H1 (cell line): ENCODE data around the gene VPS35L. TPM values are rescaled to one million over a fixed set of nuclear protein-coding genes. Genes with fewer than 3 reads are reported as not detected.

Experiments used
- CTCF ChIA-PET: fragments of 300-600 bp; sonication (Branson Sonifier 250); formaldehyde crosslinking; loops from one replicate; lab custom pipeline; 2021; ENCODE audit not compliant: partially characterized antibody; lab: Charles Lee
- POLR2A ChIA-PET: fragments of 300-600 bp; sonication (Branson Sonifier 250); formaldehyde crosslinking; loops from one replicate; lab custom pipeline; 2021; ENCODE audit warnings: inconsistent platforms; ENCODE audit not compliant: partially characterized antibody; lab: Charles Lee
- DNase-seq, 2 experiments: peaks; one replicate each; pipeline versions ENCODE4 v3.0.0 to v3.0.0-alpha.2; 2010 to 2022; ENCODE audit warnings: low spot score in 2 of 2, low read depth in 1 of 2, mixed read lengths in 1 of 2
- FAIRE-seq: peaks from 2 replicates; lab custom pipeline; 2011; peaks lifted over from hg19 to GRCh38; lab: Jason Lieb, UNC
- H2AFZ ChIP-seq: 2 replicates; pipeline ENCODE4 v1.8.1; 2012; ENCODE audit warnings: low read length, inconsistent platforms
- H2AK5ac ChIP-seq: 2 replicates; pipeline ENCODE4 v1.6.1; 2013; ENCODE audit warnings: low read depth, low read length
- H2BK120ac ChIP-seq: replicated peaks from 2 replicates; pipeline ENCODE3; 2013; ENCODE audit warnings: low read depth, low read length, inconsistent platforms
- H2BK12ac ChIP-seq: 2 replicates; pipeline ENCODE4 v1.6.1; 2013; ENCODE audit warnings: low read depth, low read length
- H2BK15ac ChIP-seq: 2 replicates; pipeline ENCODE4 v1.6.1; 2013; ENCODE audit warnings: low read length
- H2BK20ac ChIP-seq: 2 replicates; pipeline ENCODE4 v1.6.1; 2013; ENCODE audit warnings: low read length
- H2BK5ac ChIP-seq: 2 replicates; pipeline ENCODE4 v1.6.1; 2013; ENCODE audit warnings: low read depth, low read length
- H3K14ac ChIP-seq: 2 replicates; pipeline ENCODE4 v1.6.1; 2013; ENCODE audit warnings: inconsistent platforms; ENCODE audit not compliant: insufficient read length
- H3K18ac ChIP-seq: 2 replicates; pipeline ENCODE4 v1.6.1; 2013; ENCODE audit warnings: low read length; ENCODE audit errors: extremely low read depth
- H3K23ac ChIP-seq: 2 replicates; pipeline ENCODE4 v1.6.1; 2013; ENCODE audit warnings: inconsistent platforms; ENCODE audit not compliant: insufficient read length
- H3K23me2 ChIP-seq: 2 replicates; pipeline ENCODE4 v1.6.1; 2013; ENCODE audit warnings: low read depth, low read length
- H3K27ac ChIP-seq: 2 replicates; pipeline ENCODE4 v1.6.1; 2011; ENCODE audit warnings: low read depth, low read length, inconsistent platforms
- H3K27me3 ChIP-seq, 4 experiments: replicated peaks in 1 of 4; 1 replicate in 1 of 4; 2 replicates in 3 of 4; pipeline versions ENCODE4 v1.6.1 to v1.8.1; 2011 to 2013; ENCODE audit warnings: low read length in 3 of 4, mild to moderate bottlenecking in 3 of 4, inconsistent platforms in 2 of 4, mixed read lengths in 2 of 4, moderate library complexity in 1 of 4; ENCODE audit not compliant: control insufficient read depth in 3 of 4, insufficient read depth in 3 of 4; ENCODE audit errors: extremely low read depth in 1 of 4
- H3K36me3 ChIP-seq, 4 experiments: 2 replicates each; pipeline versions ENCODE4 v1.6.1 to v1.8.1; 2011 to 2013; ENCODE audit warnings: mild to moderate bottlenecking in 4 of 4, low read length in 3 of 4, moderate library complexity in 2 of 4, control low read depth in 1 of 4, inconsistent platforms in 1 of 4; ENCODE audit not compliant: insufficient read depth in 4 of 4, control insufficient read depth in 2 of 4
- H3K4ac ChIP-seq: replicated peaks from 2 replicates; pipeline ENCODE3; 2013; ENCODE audit warnings: low read length, low read depth, mixed read lengths, inconsistent platforms; ENCODE audit not compliant: insufficient read length
- H3K4me1 ChIP-seq, 4 experiments: replicated peaks in 1 of 4; 1 replicate in 1 of 4; 2 replicates in 3 of 4; pipeline versions ENCODE4 v1.6.1 to v1.8.1; 2011 to 2013; ENCODE audit warnings: low read length in 3 of 4, inconsistent platforms in 2 of 4, mixed read lengths in 1 of 4; ENCODE audit not compliant: insufficient read depth in 4 of 4, control insufficient read depth in 3 of 4
- H3K4me2 ChIP-seq, 2 experiments: 2 replicates each; pipeline versions ENCODE4 v1.6.1 to v1.8.1; 2011 to 2013; ENCODE audit warnings: low read depth in 2 of 2, low read length in 2 of 2, control low read depth in 1 of 2, inconsistent platforms in 1 of 2, mild to moderate bottlenecking in 1 of 2; ENCODE audit not compliant: insufficient read depth in 1 of 2
- H3K4me3 ChIP-seq, 4 experiments: fragments of 200-600, 300-600 bp in 1 of 4; sonication (generic), shearing (Covaris generic), sonication (Bioruptor Twin) in 1 of 4; 2 replicates each; pipeline versions ENCODE4 v1.5.1 to v1.8.1; 2011 to 2016; ENCODE audit warnings: low read length in 4 of 4, low read depth in 3 of 4, control low read depth in 2 of 4, inconsistent platforms in 2 of 4, mild to moderate bottlenecking in 2 of 4, mixed read lengths in 1 of 4, moderate library complexity in 1 of 4; ENCODE audit not compliant: insufficient read depth in 2 of 4; ENCODE audit errors: extremely low read depth in 1 of 4
- H3K56ac ChIP-seq: replicated peaks from 2 replicates; pipeline ENCODE3; 2013; ENCODE audit warnings: low read depth, mild to moderate bottlenecking, mixed read lengths, low read length, inconsistent platforms; ENCODE audit not compliant: insufficient read length
- H3K79me1 ChIP-seq: 2 replicates; pipeline ENCODE4 v1.6.1; 2013; ENCODE audit warnings: low read depth, low read length, control low read depth
- H3K79me2 ChIP-seq, 2 experiments: 2 replicates each; pipeline versions ENCODE4 v1.6.1 to v1.8.1; 2012 to 2013; ENCODE audit warnings: low read length in 2 of 2, mild to moderate bottlenecking in 2 of 2, inconsistent platforms in 1 of 2; ENCODE audit not compliant: insufficient read depth in 2 of 2, control insufficient read depth in 1 of 2
- H3K9ac ChIP-seq, 4 experiments: replicated peaks in 1 of 4; 1 replicate in 1 of 4; 2 replicates in 3 of 4; pipeline versions ENCODE4 v1.6.1 to v1.8.1; 2011 to 2013; ENCODE audit warnings: low read depth in 3 of 4, low read length in 3 of 4, control low read depth in 2 of 4, mild to moderate bottlenecking in 2 of 4, moderate library complexity in 2 of 4, inconsistent platforms in 1 of 4; ENCODE audit errors: extremely low read depth in 1 of 4
- H3K9me3 ChIP-seq, 2 experiments: 2 replicates each; pipeline versions ENCODE4 v1.6.1 to v1.8.1; 2012 to 2013; ENCODE audit warnings: mild to moderate bottlenecking in 2 of 2, moderate library complexity in 2 of 2, control low read depth in 1 of 2, inconsistent platforms in 1 of 2, low read depth in 1 of 2, low read length in 1 of 2, mixed read lengths in 1 of 2; ENCODE audit not compliant: insufficient read depth in 2 of 2
- H4K20me1 ChIP-seq, 2 experiments: replicated peaks in 1 of 2; 2 replicates each; pipeline versions ENCODE3 to v1.8.1; 2011 to 2013; ENCODE audit warnings: inconsistent platforms in 2 of 2, low read length in 2 of 2, mild to moderate bottlenecking in 1 of 2; ENCODE audit not compliant: insufficient read depth in 2 of 2, control insufficient read depth in 1 of 2
- H4K5ac ChIP-seq: 2 replicates; pipeline ENCODE4 v1.6.1; 2013; ENCODE audit warnings: low read length, low read depth, mixed read lengths, inconsistent platforms; ENCODE audit not compliant: insufficient read length
- H4K8ac ChIP-seq: 2 replicates; pipeline ENCODE4 v1.8.0; 2013; ENCODE audit warnings: mild to moderate bottlenecking, moderate library complexity, low read length, inconsistent platforms; ENCODE audit not compliant: insufficient read depth; ENCODE audit errors: extremely low read depth
- H4K91ac ChIP-seq: replicated peaks from 2 replicates; pipeline ENCODE3; 2013; ENCODE audit warnings: low read length, mixed read lengths, inconsistent platforms; ENCODE audit not compliant: insufficient read length
- BRCA1 ChIP-seq: IDR thresholded peaks from 2 replicates; pipeline ENCODE4 v1.6.1; 2012; ENCODE audit warnings: low read depth, low read length, improper control_type of control experiment
- FOSL1 ChIP-seq: IDR thresholded peaks from 2 replicates; pipeline ENCODE4 v1.6.1; 2011; ENCODE audit warnings: mild to moderate bottlenecking, low read depth, low read length, moderate library complexity; ENCODE audit not compliant: insufficient read depth
- GTF2F1 ChIP-seq: IDR thresholded peaks from 2 replicates; pipeline ENCODE4 v1.6.1; 2012; ENCODE audit warnings: low read depth, low read length, improper control_type of control experiment, borderline replicate concordance
- JUN ChIP-seq: IDR thresholded peaks from 2 replicates; pipeline ENCODE4 v1.6.1; 2011; ENCODE audit warnings: low read depth, mild to moderate bottlenecking, improper control_type of control experiment, low read length
- JUND ChIP-seq: IDR thresholded peaks from 2 replicates; pipeline ENCODE4 v1.6.1; 2011; ENCODE audit warnings: mild to moderate bottlenecking, improper control_type of control experiment, low read length
- MAFK ChIP-seq: IDR thresholded peaks from 2 replicates; pipeline ENCODE4 v1.6.1; 2012; ENCODE audit warnings: low read depth, mild to moderate bottlenecking, improper control_type of control experiment, low read length
- NRF1 ChIP-seq: IDR thresholded peaks from 2 replicates; pipeline ENCODE4 v1.6.1; 2011; ENCODE audit warnings: mild to moderate bottlenecking, low read depth, low read length, improper control_type of control experiment
- PHF8 ChIP-seq: fragments of 200-600 bp; sonication (generic); conservative IDR thresholded peaks from 2 replicates; pipeline ENCODE4 v1.7.1; 2012; ENCODE audit warnings: low read depth, mild to moderate bottlenecking, inconsistent platforms, low read length, moderate library complexity
- RBBP5 ChIP-seq: IDR thresholded peaks from 2 replicates; pipeline ENCODE4 v1.7.1; 2012; ENCODE audit warnings: low read depth, mild to moderate bottlenecking, inconsistent platforms, low read length, moderate library complexity, borderline replicate concordance
- SP4 ChIP-seq: IDR thresholded peaks from 2 replicates; pipeline ENCODE4 v1.6.1; 2012; ENCODE audit warnings: low read length, inconsistent platforms
- SUZ12 ChIP-seq: fragments of 200-600 bp; sonication (generic); IDR thresholded peaks from 2 replicates; pipeline ENCODE4 v1.6.1; 2012; ENCODE audit warnings: mild to moderate bottlenecking, inconsistent platforms, low read length, moderate library complexity, mixed read lengths
- TAF7 ChIP-seq: optimal IDR thresholded peaks from 2 replicates; pipeline ENCODE3; 2011; ENCODE audit warnings: low read depth, mild to moderate bottlenecking, inconsistent platforms, low read length, moderate library complexity, borderline replicate concordance
- YY1 ChIP-seq: IDR thresholded peaks from 2 replicates; pipeline ENCODE4 v1.6.1; 2011; ENCODE audit warnings: low read depth, mild to moderate bottlenecking, low read length
- WGBS, 2 experiments: shearing (Covaris generic) in 1 of 2; methylation state at CpG; one replicate each; pipeline versions ENCODE4 v1.1.6 to v1.1.7; 2013 to 2015; ENCODE audit warnings: low lambda C conversion rate in 2 of 2, mixed read lengths in 2 of 2, inconsistent platforms in 1 of 2, low coverage in 1 of 2, missing lambda C conversion rate in 1 of 2; ENCODE audit not compliant: insufficient replicate concordance in 2 of 2, insufficient coverage in 1 of 2, insufficient read length in 1 of 2; ENCODE audit errors: extremely low coverage in 1 of 2, missing lambda C conversion rate in 1 of 2; 5-methylcytosine and 5-hydroxymethylcytosine counted together
- polyA plus RNA-seq, 7 experiments: library from polyadenylated mRNA; depleted of rRNA in 3 of 7; stranded (reverse) in 5 of 7; unstranded in 2 of 7; fragments of >200 nt in 5 of 7; fragments of 200-250 nt in 2 of 7; gene quantifications; 1 replicate in 5 of 7; 2 replicates in 1 of 7; 4 replicates in 1 of 7; pipeline versions ENCODE4 v1.2.1 to v1.2.3, GENCODE V29; 2011 to 2013; ENCODE audit warnings: missing spikeins in 2 of 7, mixed read lengths in 2 of 7
- total RNA-seq: library from RNA; stranded (reverse); fragmentation: NEBNext Ultra II Directional; extraction: Animal tissue kit (Norgen Biotek cat#: 25700); gene quantifications from 2 replicates; pipeline ENCODE4 v1.2.1, GENCODE V29; 2021
- TF ChIP-seq, protein P1 (sequence below): IDR thresholded peaks from 2 replicates; pipeline ENCODE4 v1.6.1; 2012; ENCODE audit warnings: inconsistent platforms

The VPS35L gene
- total and polyA plus RNA-seq, 2 of the 8 experiments (the other 6 are each of a cell fraction or from before 2014, with no cell fraction given) = 31.5 to 57.1 TPM

DNA sequence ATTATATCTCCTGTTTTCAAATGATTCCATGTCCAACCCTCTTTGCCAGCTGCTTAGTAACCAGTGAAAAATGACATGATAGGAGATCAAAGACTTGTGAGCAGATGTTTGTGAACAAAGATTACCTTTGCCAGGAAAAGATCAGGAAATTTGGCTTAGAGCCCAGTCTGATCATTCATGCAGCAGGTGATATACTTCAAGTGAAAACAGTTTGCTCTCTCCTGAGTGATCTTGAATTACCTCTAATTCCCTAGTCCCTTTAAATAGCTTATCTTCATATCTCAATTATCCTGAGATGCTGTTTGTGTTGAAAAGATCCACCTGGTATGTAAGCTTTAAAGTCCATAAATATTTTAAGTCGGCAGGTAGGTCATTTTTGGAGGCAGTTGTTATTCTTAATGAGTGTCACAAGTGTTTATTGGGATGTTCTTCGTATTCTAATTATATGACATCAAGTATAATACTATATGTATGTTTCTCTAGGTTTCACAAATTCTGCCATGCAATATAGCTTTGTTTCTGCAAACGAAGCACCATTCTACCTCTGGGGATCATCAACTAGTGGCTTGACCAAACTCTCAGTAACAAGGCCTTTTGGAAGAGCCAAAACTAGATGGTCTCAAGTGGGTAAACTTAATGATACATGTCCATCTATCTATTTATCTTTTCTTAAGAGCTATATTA is 13.2 kb upstream of the VPS35L start:
- Histone ChIP-seq H4K5ac (no peak overlapping the region), H2BK5ac (no peak overlapping the region), H3K9ac (no peak overlapping the region), H2BK12ac (no peak overlapping the region), H3K23me2 (no peaks in the 10 kb centered on the region), H2BK15ac (no peak overlapping the region), H2AK5ac (no peak overlapping the region), H3K18ac (no peak overlapping the region), H4K91ac (no peak overlapping the region), H3K27ac (no peak overlapping the region), H3K4me2 (no peak overlapping the region), H3K27me3 (no peaks in the 10 kb centered on the region), H3K56ac (no peak overlapping the region), H3K79me2 (no peaks in the 10 kb centered on the region), H2BK120ac (no peak overlapping the region), H3K14ac (no peak overlapping the region), H3K36me3 (peaks cover 0 to 44% (median 25%) of the 10 kb centered on the region in 4 experiments; a peak in 5 of 8 replicates), H4K8ac (no peak overlapping the region), H3K4ac (no peak overlapping the region), H3K23ac (no peak overlapping the region), H2AFZ (no peak overlapping the region), H2BK20ac (no peak overlapping the region), H3K79me1 (no peaks in the 10 kb centered on the region), H4K20me1 (no peaks in the 10 kb centered on the region), H3K4me3 (no peak overlapping the region), H3K9me3 (no peaks in the 10 kb centered on the region), H3K4me1 (no peaks in the 10 kb centered on the region)
- CTCF ChIA-PET = interaction anchor here (2.0 kb wide), 1 partner anchor 12 kb away, joined by 8 read pairs; the partner anchor contains the start of gene VPS35L
- no peak for FAIRE-seq
- DNase-seq = no peak
- POLR2A ChIA-PET = no interaction called here
- 84% methylated on average over 3 of the region's 3 CpGs; no CpG with 5 or more reads in 1 of the 2 experiments for WGBS, 2 experiments
- TF ChIP-seq RBBP5 = no peak
- no peak for TF ChIP-seq YY1
- TF ChIP-seq GTF2F1 = no peak
- no peak for TF ChIP-seq JUND
- no peak for TF ChIP-seq JUN
- TF ChIP-seq, protein P1, sequence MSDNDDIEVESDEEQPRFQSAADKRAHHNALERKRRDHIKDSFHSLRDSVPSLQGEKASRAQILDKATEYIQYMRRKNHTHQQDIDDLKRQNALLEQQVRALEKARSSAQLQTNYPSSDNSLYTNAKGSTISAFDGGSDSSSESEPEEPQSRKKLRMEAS = no peak
- TF ChIP-seq SP4 = no peak
- no peak for TF ChIP-seq SUZ12
- TF ChIP-seq BRCA1 = no peak
- no peak for TF ChIP-seq NRF1
- no peak for TF ChIP-seq MAFK
- no peak for TF ChIP-seq FOSL1
- TF ChIP-seq TAF7 = no peak
- TF ChIP-seq PHF8 = no peak
